Measurements from ENCODE around the gene SNRPB.
"Not testable (repeated sequence)": the region's sequence is repeated elsewhere in the genome, so short reads cannot be mapped to it uniquely, and the experiment has no call there.

GRCh38 chr20:2502808-2503384 is 32.3 kb upstream of the SNRPB start:
- TF ChIP-seq, protein P1, sequence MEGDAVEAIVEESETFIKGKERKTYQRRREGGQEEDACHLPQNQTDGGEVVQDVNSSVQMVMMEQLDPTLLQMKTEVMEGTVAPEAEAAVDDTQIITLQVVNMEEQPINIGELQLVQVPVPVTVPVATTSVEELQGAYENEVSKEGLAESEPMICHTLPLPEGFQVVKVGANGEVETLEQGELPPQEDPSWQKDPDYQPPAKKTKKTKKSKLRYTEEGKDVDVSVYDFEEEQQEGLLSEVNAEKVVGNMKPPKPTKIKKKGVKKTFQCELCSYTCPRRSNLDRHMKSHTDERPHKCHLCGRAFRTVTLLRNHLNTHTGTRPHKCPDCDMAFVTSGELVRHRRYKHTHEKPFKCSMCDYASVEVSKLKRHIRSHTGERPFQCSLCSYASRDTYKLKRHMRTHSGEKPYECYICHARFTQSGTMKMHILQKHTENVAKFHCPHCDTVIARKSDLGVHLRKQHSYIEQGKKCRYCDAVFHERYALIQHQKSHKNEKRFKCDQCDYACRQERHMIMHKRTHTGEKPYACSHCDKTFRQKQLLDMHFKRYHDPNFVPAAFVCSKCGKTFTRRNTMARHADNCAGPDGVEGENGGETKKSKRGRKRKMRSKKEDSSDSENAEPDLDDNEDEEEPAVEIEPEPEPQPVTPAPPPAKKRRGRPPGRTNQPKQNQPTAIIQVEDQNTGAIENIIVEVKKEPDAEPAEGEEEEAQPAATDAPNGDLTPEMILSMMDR (IDR thresholded peaks at IDR 0.05), result not testable (repeated sequence)
- TF ChIP-seq POLR2AphosphoS5 (IDR thresholded peaks at IDR 0.05; ENCODE audit: low read depth, low read length); SIN3A (IDR thresholded peaks at IDR 0.05; ENCODE audit: borderline replicate concordance, insufficient read depth, low read depth, low read length); TCF7L2 (IDR thresholded peaks at IDR 0.05; ENCODE audit: low read depth, low read length); REST (IDR thresholded peaks at IDR 0.05; ENCODE audit: insufficient read depth in 1 of 2, low read depth in 2 of 2, low read length in 1 of 2): not testable (repeated sequence)
